ENCODE data around the gene ANKRD66. TPM values are rescaled to one million over a fixed set of nuclear protein-coding genes. Genes with fewer than 3 reads are reported as not detected.

Gene ANKRD66
- total RNA-seq, 1 experiment from 2014 or later = not detected

DNA sequence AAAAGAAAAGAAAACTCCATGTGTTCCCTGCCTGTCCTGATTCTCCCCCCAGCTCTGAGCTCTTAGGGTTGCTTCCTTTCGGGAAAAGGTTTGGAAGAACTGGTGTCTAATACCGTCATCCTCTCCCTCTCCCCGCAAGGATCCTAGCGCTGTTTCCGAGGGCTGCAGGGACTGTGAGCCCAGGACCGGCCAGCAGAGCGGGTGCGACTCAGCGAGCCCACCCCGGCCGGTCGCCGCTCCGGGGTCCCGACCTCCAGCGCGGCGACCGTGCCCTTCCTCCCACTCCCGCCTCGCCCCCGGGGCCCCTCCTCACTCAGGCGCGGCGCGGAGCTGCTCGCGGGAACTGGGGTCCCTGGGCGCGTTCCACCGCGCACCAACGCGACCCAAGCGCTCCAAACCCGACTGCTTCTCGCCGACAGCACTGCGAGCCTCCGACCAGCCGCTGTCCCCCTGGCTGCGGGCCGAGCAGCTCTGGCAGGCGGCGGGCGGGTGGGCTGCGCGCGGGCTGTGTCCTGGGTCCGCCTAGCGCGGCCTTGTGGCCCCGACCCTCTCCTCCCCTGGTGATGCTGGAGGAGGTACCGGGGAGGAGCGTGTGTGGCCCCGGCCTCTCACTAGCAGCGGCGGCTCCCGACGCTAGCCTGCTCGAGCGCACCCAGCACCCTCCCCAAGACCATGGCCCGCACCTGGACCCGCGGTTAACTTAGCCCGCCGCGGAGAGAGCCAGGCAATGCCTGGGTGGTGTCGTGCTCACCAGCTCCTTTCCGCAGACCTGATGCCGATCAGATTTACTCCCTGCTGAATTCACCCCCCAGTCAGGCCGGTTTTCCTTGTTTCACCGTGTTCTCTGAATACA, 11.6 kb upstream of the ANKRD66 start, which contains the start of gene PLA2G7:
PLA2G7 (minus strand) TSS at position 509 of the 853 bp plus-strand sequence. CDS start 12,484 bp downstream, outside the sequence.
- Histone ChIP-seq H4K5ac (ENCODE audit: insufficient read length, low read depth, low read length) (peak within 1 kb of the TSS; percentile 69), H3K56ac (ENCODE audit: insufficient read length, low read depth, low read length) (no peak within 1 kb of the TSS), H2AK5ac (ENCODE audit: insufficient read length, low read length) (no peak within 1 kb of the TSS), H2BK120ac (ENCODE audit: low read depth, low read length, poor library complexity, severe bottlenecking) (no peak within 1 kb of the TSS), H3K23ac (ENCODE audit: insufficient read length, low read depth, low read length) (no peak within 1 kb of the TSS), H2BK20ac (ENCODE audit: low read depth, low read length, poor library complexity, severe bottlenecking) (no peak within 1 kb of the TSS), H4K91ac (ENCODE audit: insufficient read length, low read depth, low read length) (peak within 1 kb of the TSS; percentile 28), H3K4me2 (ENCODE audit: insufficient read depth, insufficient read length, low read length) (peak within 1 kb of the TSS; percentile 71), H3T11ph (ENCODE audit: low read length) (no peak within 1 kb of the TSS), H3K18ac (ENCODE audit: insufficient read length, low read depth, low read length) (peak within 1 kb of the TSS; percentile 66), H3K14ac (ENCODE audit: insufficient read depth, low read length) (peak within 1 kb of the TSS; percentile 79), H2BK12ac (ENCODE audit: insufficient read length, low read depth, low read length) (no peak within 1 kb of the TSS), H2BK5ac (ENCODE audit: insufficient read length, low read length) (no peak within 1 kb of the TSS), H4K20me1 (ENCODE audit: control insufficient read depth, insufficient read depth, insufficient read length) (peaks cover 2% of the 10 kb centered on the region), H3K4me1 (ENCODE audit: insufficient read depth, low read length) (no peaks in the 10 kb centered on the region), H3K9me3 (ENCODE audit: control insufficient read depth, low read depth, low read length) (no peaks in the 10 kb centered on the region), H3K27me3 (ENCODE audit: insufficient read depth, low read length) (peaks cover 6% of the 10 kb centered on the region; the same call in 1 of the 2 replicates), H3K79me2 (ENCODE audit: insufficient read depth, low read length) (no peaks in the 10 kb centered on the region), H2AFZ (ENCODE audit: low read length) (peak within 1 kb of the TSS; percentile 82), H3K27ac (ENCODE audit: insufficient read length, low read depth, low read length) (no peak within 1 kb of the TSS), H4K8ac (replicated peaks; ENCODE audit: insufficient read length, low read depth, low read length) (no peak within 1 kb of the TSS), H3K23me2 (ENCODE audit: insufficient read length, low read depth, low read length, poor library complexity, severe bottlenecking) (peaks cover 11% of the 10 kb centered on the region), H2BK15ac (ENCODE audit: low read depth, low read length) (no peak within 1 kb of the TSS), H3K4ac (ENCODE audit: low read depth, low read length) (no peak within 1 kb of the TSS), H3K79me1 (ENCODE audit: insufficient read depth, low read depth, low read length, poor library complexity, severe bottlenecking) (no peaks in the 10 kb centered on the region), H3K9ac (ENCODE audit: extremely low read depth, insufficient read length, low read length) (peak within 1 kb of the TSS; percentile 66)
- peaks cover 0 to 3% of the 10 kb centered on the region in 2 experiments; a peak in 2 of 5 replicates for H3K9me3 Mint-ChIP-seq
- H3K4me1 Mint-ChIP-seq = peaks cover 25 to 32% of the 10 kb centered on the region in 2 experiments
- H3K4me3 Mint-ChIP-seq = peak within 1 kb of the TSS; percentile 72 to 94
- WGBS (ENCODE audit: extremely low coverage, insufficient read length, low lambda C conversion rate) = no CpG with 5 or more reads among the region's 73 CpGs
- peak within 1 kb of the TSS in 1 of 3 experiments; percentile 69; a peak in 3 of 7 replicates for H3K27ac Mint-ChIP-seq
- TF ChIP-seq CTCF (conservative IDR thresholded peaks at IDR 0.05) = no peak
- H3K27me3 Mint-ChIP-seq (ENCODE audit: low read depth) = peaks cover 39% of the 10 kb centered on the region
- peak; percentile 63 for DNase-seq
- no peaks in the 10 kb centered on the region for H3K36me3 Mint-ChIP-seq (ENCODE audit: insufficient read depth in 1 of 3, low read depth in 3 of 3)
